NCI-H526 treated with DMSO at 0.1 percent for 48 hours (cell line): Measurements from ENCODE around the gene IGFL4.

Experiments
- DNase-seq: peaks from one replicate; lab custom pipeline; 2025; lab: John Stamatoyannopoulos, UW

The IGFL4 gene

GRCh38 chr19:46020819-46021125 lies 20.0 kb downstream of the IGFL4 start:
- no peak for DNase-seq

- no peak for DNase-seq
These were observed 21.5 kb downstream of the IGFL4 start for GRCh38 chr19:46019270-46019669.

- DNase-seq: no peak
These were observed 22.0 kb downstream of the IGFL4 start for GRCh38 chr19:46018729-46019251.

- DNase-seq: no peak
These were observed 22.7 kb downstream of the IGFL4 start for GRCh38 chr19:46017874-46018675.

- no peak for DNase-seq
These were observed 23.7 kb downstream of the IGFL4 start for GRCh38 chr19:46017095-46017429.

GRCh38 chr19:46016426-46017094 lies 24.2 kb downstream of the IGFL4 start:
- peak; percentile 64 for DNase-seq

- DNase-seq: no peak
These were observed 24.9 kb downstream of the IGFL4 start for GRCh38 chr19:46015687-46016425.

- DNase-seq: peak; percentile 49
These were observed 25.7 kb downstream of the IGFL4 start for GRCh38 chr19:46014941-46015686.

- DNase-seq: no peak
These were observed 26.3 kb downstream of the IGFL4 start for GRCh38 chr19:46014534-46014933.

GRCh38 chr19:46009530-46010510 lies 31.0 kb downstream of the IGFL4 start:
- peak; percentile 44 for DNase-seq

- DNase-seq: no peak
These were observed 34.4 kb downstream of the IGFL4 start for GRCh38 chr19:46006411-46006810.

- no peak for DNase-seq
These were observed 38.0 kb downstream of the IGFL4 start for GRCh38 chr19:46002678-46003275.

GRCh38 chr19:46000491-46001246 lies 40.1 kb downstream of the IGFL4 start:
- DNase-seq: no peak

- DNase-seq: no peak
These were observed 41.1 kb downstream of the IGFL4 start for GRCh38 chr19:45999653-46000121.

GRCh38 chr19:45998834-45999233 lies 42.0 kb downstream of the IGFL4 start:
- DNase-seq: no peak

GRCh38 chr19:45996933-45997332 lies 43.9 kb downstream of the IGFL4 start:
- DNase-seq: no peak

GRCh38 chr19:45995715-45996385 lies 45.0 kb downstream of the IGFL4 start:
- no peak for DNase-seq

GRCh38 chr19:45994998-45995714 lies 45.6 kb downstream of the IGFL4 start, which contains the start of gene CCDC61:
TSS of gene CCDC61 (plus strand) at chr19:45995467. CDS start at chr19:46003019, 7,552 bp downstream.
- peak; percentile 99 for DNase-seq
